Activated naive CD8-positive, alpha-beta T cell treated with anti-CD3 and anti-CD28 coated beads, Interleukin-2, amount 10 ng/mL, durations not matched to agents 7 days and 5 days (primary cell): ENCODE measurements around the gene OR51M1. TPM values are rescaled to one million over a fixed set of nuclear protein-coding genes. Genes with fewer than 3 reads are reported as not detected.
"Not testable (repeated sequence)": the region's sequence is repeated elsewhere in the genome, so short reads cannot be mapped to it uniquely, and the experiment has no call there.

Source experiments
- ATAC-seq: fragments of 150-1000 bp; cut with Tn5 transposase; one replicate; pipeline ENCODE4 v1.10.0; 2021; ENCODE audit warnings: low read depth, moderate library complexity
- POLR2A ChIA-PET: fragments of 350-600 bp; sonication (Branson Sonifier 250); formaldehyde crosslinking; loops from one replicate; lab custom pipeline; 2021; ENCODE audit warnings: antibody characterized with exemption; lab: Charles Lee
- DNase-seq: peaks from one replicate; pipeline ENCODE4 v3.0.0; 2021
- H3K27ac Mint-ChIP-seq: one replicate; pipeline ENCODE4 v1.8.0; 2022; ENCODE audit warnings: mild to moderate bottlenecking, mixed read lengths
- H3K27me3 Mint-ChIP-seq: one replicate; pipeline ENCODE4 v1.8.0; 2022; ENCODE audit warnings: mild to moderate bottlenecking, moderate library complexity, mixed read lengths
- H3K36me3 Mint-ChIP-seq: one replicate; pipeline ENCODE4 v1.8.0; 2021; ENCODE audit warnings: mild to moderate bottlenecking, mixed read lengths
- H3K4me1 Mint-ChIP-seq: one replicate; pipeline ENCODE4 v1.8.0; 2021; ENCODE audit warnings: mixed read lengths
- H3K4me3 Mint-ChIP-seq: one replicate; pipeline ENCODE4 v1.8.0; 2022; ENCODE audit warnings: mild to moderate bottlenecking, moderate library complexity, mixed read lengths
- H3K9me3 Mint-ChIP-seq: one replicate; pipeline ENCODE4 v1.8.0; 2021; ENCODE audit warnings: mixed read lengths
- total RNA-seq, 2 experiments: library from RNA; stranded (reverse); gene quantifications; one replicate each; pipeline ENCODE4 v1.2.3, GENCODE V29; 2021

The OR51M1 gene
- not detected for total RNA-seq

- no peaks in the 10 kb centered on the region for H3K36me3 Mint-ChIP-seq
- H3K27me3 Mint-ChIP-seq = no peaks in the 10 kb centered on the region
- DNase-seq = no peak
- H3K27ac Mint-ChIP-seq = no peak within 1 kb of the TSS
- POLR2A ChIA-PET = no interaction called here
- no peak for ATAC-seq
- no peak within 1 kb of the TSS for H3K4me3 Mint-ChIP-seq
- no peaks in the 10 kb centered on the region for H3K9me3 Mint-ChIP-seq
- H3K4me1 Mint-ChIP-seq = no peaks in the 10 kb centered on the region
Observed at GRCh38 chr11:5383576-5383975, at the start of gene OR51M1. TSS of gene OR51M1 (plus strand) at chr11:5383812. CDS start at chr11:5389399, 5,587 bp downstream.

- no peaks in the 10 kb centered on the region for H3K27me3 Mint-ChIP-seq
- DNase-seq (no peak), ATAC-seq (no peak)
- H3K9me3 Mint-ChIP-seq = no peaks in the 10 kb centered on the region
- H3K27ac Mint-ChIP-seq = no peak overlapping the region
- POLR2A ChIA-PET = no interaction called here
- H3K4me3 Mint-ChIP-seq = no peak overlapping the region
- no peaks in the 10 kb centered on the region for H3K36me3 Mint-ChIP-seq
- H3K4me1 Mint-ChIP-seq = no peaks in the 10 kb centered on the region
Observed at GRCh38 chr11:5335170-5335569, 48.4 kb upstream of the OR51M1 start.

GRCh38 chr11:5336331-5336730 lies 47.3 kb upstream of the OR51M1 start:
- no peak overlapping the region for H3K27ac Mint-ChIP-seq
- POLR2A ChIA-PET = no interaction called here
- no peak for ATAC-seq

GRCh38 chr11:5337253-5337652 lies 46.4 kb upstream of the OR51M1 start:
- H3K9me3 Mint-ChIP-seq, H3K27me3 Mint-ChIP-seq, DNase-seq, ATAC-seq, H3K36me3 Mint-ChIP-seq, H3K4me3 Mint-ChIP-seq, POLR2A ChIA-PET, H3K27ac Mint-ChIP-seq, H3K4me1 Mint-ChIP-seq: not testable (repeated sequence)

More at GRCh38 chr11:5336331-5336730, 47.3 kb upstream of the OR51M1 start:
- no peaks in the 10 kb centered on the region for H3K9me3 Mint-ChIP-seq
- H3K4me1 Mint-ChIP-seq = no peaks in the 10 kb centered on the region
- no peak overlapping the region for H3K4me3 Mint-ChIP-seq
- no peak for DNase-seq
- H3K36me3 Mint-ChIP-seq = no peaks in the 10 kb centered on the region
- H3K27me3 Mint-ChIP-seq = no peaks in the 10 kb centered on the region

GRCh38 chr11:5339771-5340322 lies 43.8 kb upstream of the OR51M1 start:
- no peaks in the 10 kb centered on the region for H3K9me3 Mint-ChIP-seq
- H3K4me1 Mint-ChIP-seq = no peaks in the 10 kb centered on the region
- no peak overlapping the region for H3K4me3 Mint-ChIP-seq
- no peak overlapping the region for H3K27ac Mint-ChIP-seq
- no peaks in the 10 kb centered on the region for H3K36me3 Mint-ChIP-seq
- no peaks in the 10 kb centered on the region for H3K27me3 Mint-ChIP-seq
- POLR2A ChIA-PET = no interaction called here
- ATAC-seq = no peak
- DNase-seq = no peak

GRCh38 chr11:5343474-5344335 lies 39.9 kb upstream of the OR51M1 start, which contains the start of gene OR51B5:
TSS of gene OR51B5 (minus strand) at chr11:5343524. CDS start at chr11:5343524, 0 bp downstream.
- DNase-seq (no peak), ATAC-seq (no peak)
- Mint-ChIP-seq H3K27ac (no peak within 1 kb of the TSS), H3K9me3 (no peaks in the 10 kb centered on the region), H3K27me3 (no peaks in the 10 kb centered on the region), H3K4me3 (no peak within 1 kb of the TSS), H3K4me1 (no peaks in the 10 kb centered on the region), H3K36me3 (no peaks in the 10 kb centered on the region)
- POLR2A ChIA-PET = no interaction called here

GRCh38 chr11:5345831-5346230 lies 37.8 kb upstream of the OR51M1 start:
- ATAC-seq (no peak), DNase-seq (no peak)
- POLR2A ChIA-PET = no interaction called here
- no peak overlapping the region for H3K4me3 Mint-ChIP-seq
- H3K27me3 Mint-ChIP-seq = peaks cover 6% of the 10 kb centered on the region
- H3K9me3 Mint-ChIP-seq = no peaks in the 10 kb centered on the region
- no peaks in the 10 kb centered on the region for H3K36me3 Mint-ChIP-seq
- H3K27ac Mint-ChIP-seq = no peak overlapping the region
- H3K4me1 Mint-ChIP-seq = no peaks in the 10 kb centered on the region

GRCh38 chr11:5348551-5349194 lies 34.9 kb upstream of the OR51M1 start:
- no peaks in the 10 kb centered on the region for H3K4me1 Mint-ChIP-seq
- no peak overlapping the region for H3K4me3 Mint-ChIP-seq
- H3K27me3 Mint-ChIP-seq = peaks cover 9% of the 10 kb centered on the region
- no peak for ATAC-seq
- no peak for DNase-seq
- H3K27ac Mint-ChIP-seq = no peak overlapping the region
- H3K9me3 Mint-ChIP-seq = no peaks in the 10 kb centered on the region
- POLR2A ChIA-PET = no interaction called here
- H3K36me3 Mint-ChIP-seq = no peaks in the 10 kb centered on the region

GRCh38 chr11:5349550-5349949 lies 34.1 kb upstream of the OR51M1 start:
- Mint-ChIP-seq H3K36me3 (no peaks in the 10 kb centered on the region), H3K4me3 (no peak overlapping the region), H3K9me3 (no peaks in the 10 kb centered on the region), H3K4me1 (no peaks in the 10 kb centered on the region), H3K27me3 (peaks cover 9% of the 10 kb centered on the region), H3K27ac (no peak overlapping the region)
- POLR2A ChIA-PET = no interaction called here
- ATAC-seq = no peak
- no peak for DNase-seq

- Mint-ChIP-seq H3K4me1 (no peaks in the 10 kb centered on the region), H3K27ac (no peak within 1 kb of the TSS), H3K27me3 (peaks cover 9% of the 10 kb centered on the region), H3K9me3 (no peaks in the 10 kb centered on the region), H3K36me3 (no peaks in the 10 kb centered on the region), H3K4me3 (no peak within 1 kb of the TSS)
- ATAC-seq = no peak
- no peak for DNase-seq
- POLR2A ChIA-PET = no interaction called here
Observed at GRCh38 chr11:5351208-5351607, 32.4 kb upstream of the OR51M1 start, which contains the start of gene OR51B6. TSS of gene OR51B6 (plus strand) at chr11:5351508. CDS start at chr11:5351508, 0 bp downstream.

- H3K27me3 Mint-ChIP-seq, POLR2A ChIA-PET, DNase-seq, H3K4me3 Mint-ChIP-seq, H3K36me3 Mint-ChIP-seq, ATAC-seq, H3K9me3 Mint-ChIP-seq, H3K27ac Mint-ChIP-seq, H3K4me1 Mint-ChIP-seq: not testable (repeated sequence)
Observed at GRCh38 chr11:5356031-5356430, 27.6 kb upstream of the OR51M1 start.

- H3K27ac Mint-ChIP-seq = no peak overlapping the region
- H3K4me1 Mint-ChIP-seq = no peaks in the 10 kb centered on the region
- no peaks in the 10 kb centered on the region for H3K27me3 Mint-ChIP-seq
- H3K9me3 Mint-ChIP-seq = no peaks in the 10 kb centered on the region
- H3K4me3 Mint-ChIP-seq = no peak overlapping the region
- no peak for ATAC-seq
- no peak for DNase-seq
- H3K36me3 Mint-ChIP-seq = no peaks in the 10 kb centered on the region
- POLR2A ChIA-PET = no interaction called here
Observed at GRCh38 chr11:5362017-5362625, 21.5 kb upstream of the OR51M1 start.

GRCh38 chr11:5363679-5364078 lies 19.9 kb upstream of the OR51M1 start:
- ATAC-seq (no peak), DNase-seq (no peak)
- H3K4me3 Mint-ChIP-seq = no peak overlapping the region
- H3K36me3 Mint-ChIP-seq = no peaks in the 10 kb centered on the region
- no peaks in the 10 kb centered on the region for H3K9me3 Mint-ChIP-seq
- no peaks in the 10 kb centered on the region for H3K27me3 Mint-ChIP-seq
- POLR2A ChIA-PET = no interaction called here
- no peak overlapping the region for H3K27ac Mint-ChIP-seq
- no peaks in the 10 kb centered on the region for H3K4me1 Mint-ChIP-seq
